AG10803 (cell line): ENCODE data around the gene LAMA3.

ENCODE experiments used
- DNase-seq: peaks from one replicate; pipeline ENCODE4 v3.0.0; 2010; ENCODE audit warnings: low read depth
- H3K4me3 ChIP-seq: 2 replicates; pipeline ENCODE4 v1.5.1; 2011; ENCODE audit warnings: mild to moderate bottlenecking, low read length, control low read depth
- TF ChIP-seq, protein P1 (sequence below): conservative IDR thresholded peaks from 2 replicates; pipeline ENCODE4 v1.5.1; 2011; ENCODE audit warnings: mild to moderate bottlenecking, low read length, control low read depth, inconsistent platforms

The LAMA3 gene

DNA sequence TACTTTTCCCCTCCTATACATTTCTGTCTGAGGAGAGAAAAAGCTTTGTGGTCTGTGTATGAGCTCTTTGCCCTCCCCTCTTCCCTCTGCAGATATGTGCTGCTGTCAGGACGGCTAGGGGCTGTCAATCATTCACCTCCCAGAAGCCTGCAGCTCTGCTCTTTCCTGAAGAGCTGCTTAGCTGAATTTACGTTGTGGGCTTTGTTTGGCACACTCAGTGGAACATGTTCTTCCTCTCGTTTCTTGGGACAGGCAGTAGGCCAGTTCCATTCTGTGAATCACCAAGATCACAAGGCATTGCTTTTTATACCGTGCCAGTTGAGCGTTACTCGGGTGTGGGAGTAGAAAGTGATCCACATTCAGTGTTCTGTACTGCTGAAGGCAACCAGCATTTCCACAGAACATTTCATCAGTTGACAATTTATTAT is 136.7 kb downstream of the LAMA3 start:
- DNase-seq: peak; percentile 92
- H3K4me3 ChIP-seq: no peak overlapping the region
- TF ChIP-seq, protein P1, sequence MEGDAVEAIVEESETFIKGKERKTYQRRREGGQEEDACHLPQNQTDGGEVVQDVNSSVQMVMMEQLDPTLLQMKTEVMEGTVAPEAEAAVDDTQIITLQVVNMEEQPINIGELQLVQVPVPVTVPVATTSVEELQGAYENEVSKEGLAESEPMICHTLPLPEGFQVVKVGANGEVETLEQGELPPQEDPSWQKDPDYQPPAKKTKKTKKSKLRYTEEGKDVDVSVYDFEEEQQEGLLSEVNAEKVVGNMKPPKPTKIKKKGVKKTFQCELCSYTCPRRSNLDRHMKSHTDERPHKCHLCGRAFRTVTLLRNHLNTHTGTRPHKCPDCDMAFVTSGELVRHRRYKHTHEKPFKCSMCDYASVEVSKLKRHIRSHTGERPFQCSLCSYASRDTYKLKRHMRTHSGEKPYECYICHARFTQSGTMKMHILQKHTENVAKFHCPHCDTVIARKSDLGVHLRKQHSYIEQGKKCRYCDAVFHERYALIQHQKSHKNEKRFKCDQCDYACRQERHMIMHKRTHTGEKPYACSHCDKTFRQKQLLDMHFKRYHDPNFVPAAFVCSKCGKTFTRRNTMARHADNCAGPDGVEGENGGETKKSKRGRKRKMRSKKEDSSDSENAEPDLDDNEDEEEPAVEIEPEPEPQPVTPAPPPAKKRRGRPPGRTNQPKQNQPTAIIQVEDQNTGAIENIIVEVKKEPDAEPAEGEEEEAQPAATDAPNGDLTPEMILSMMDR: no peak

- peak; percentile 33 for DNase-seq
- TF ChIP-seq, protein P1: no peak
- no peak overlapping the region for H3K4me3 ChIP-seq
These were observed 137.8 kb downstream of the LAMA3 start for GRCh38 chr18:23826850-23827620.

DNA sequence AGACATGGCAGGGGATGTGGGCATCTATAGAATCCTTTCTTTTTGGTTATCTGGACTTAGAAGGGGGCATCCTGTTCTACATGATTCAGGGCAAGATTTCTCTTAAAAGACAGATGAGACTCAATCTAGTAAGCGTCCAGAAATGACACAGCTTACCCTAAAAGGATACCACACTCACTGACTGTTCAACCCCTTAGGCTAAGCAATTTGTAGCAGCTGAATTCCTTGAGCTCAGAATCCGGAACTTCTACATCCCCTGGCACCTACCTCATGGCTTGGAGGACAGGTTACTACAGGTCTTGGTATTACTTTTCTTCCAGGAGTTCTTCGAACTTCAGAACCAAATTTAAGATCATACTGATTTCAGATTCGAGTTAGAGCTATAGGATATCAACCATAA is 138.4 kb downstream of the LAMA3 start:
- TF ChIP-seq, protein P1: no peak
- no peak for DNase-seq
- no peak overlapping the region for H3K4me3 ChIP-seq

DNA sequence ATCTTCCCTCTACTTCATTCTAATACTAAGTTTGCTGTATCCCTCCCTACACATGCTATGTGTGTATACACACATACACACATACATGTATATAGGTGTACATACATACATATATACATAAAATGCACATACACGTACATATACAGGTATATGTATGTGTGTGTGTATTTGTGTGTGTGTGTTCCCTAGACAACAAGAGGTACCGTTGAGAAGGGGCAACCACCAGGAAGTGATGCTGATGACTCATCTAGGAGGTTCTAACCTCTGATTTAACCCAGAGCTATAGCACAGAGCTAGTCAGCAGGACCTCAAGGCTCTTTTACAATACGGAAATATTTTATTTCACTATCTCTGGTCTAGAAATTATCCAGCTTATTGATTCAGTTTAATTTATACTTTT is 139.2 kb downstream of the LAMA3 start:
- H3K4me3 ChIP-seq: no peak overlapping the region
- TF ChIP-seq, protein P1: no peak
- DNase-seq: peak; percentile 58

DNA sequence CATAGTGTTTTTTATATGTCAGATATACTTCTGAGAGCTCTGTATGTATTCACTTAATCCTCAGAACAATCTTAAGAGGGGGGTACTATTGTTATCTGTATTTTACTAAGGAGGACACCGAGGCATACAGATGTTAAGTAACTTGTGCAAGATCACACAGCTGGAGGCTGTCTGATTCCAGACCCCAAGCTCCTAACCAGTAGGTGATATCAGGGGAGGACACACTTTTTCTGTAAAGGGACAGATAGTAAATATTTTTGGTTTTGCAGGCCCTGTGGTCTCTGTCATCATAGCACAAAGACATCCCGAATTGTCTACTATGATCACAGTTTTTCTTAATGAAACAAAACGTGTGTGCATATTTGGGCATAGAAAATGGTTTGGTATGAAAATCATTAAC is 143.7 kb downstream of the LAMA3 start:
- TF ChIP-seq, protein P1: no peak
- DNase-seq: no peak
- H3K4me3 ChIP-seq: no peak overlapping the region

DNA sequence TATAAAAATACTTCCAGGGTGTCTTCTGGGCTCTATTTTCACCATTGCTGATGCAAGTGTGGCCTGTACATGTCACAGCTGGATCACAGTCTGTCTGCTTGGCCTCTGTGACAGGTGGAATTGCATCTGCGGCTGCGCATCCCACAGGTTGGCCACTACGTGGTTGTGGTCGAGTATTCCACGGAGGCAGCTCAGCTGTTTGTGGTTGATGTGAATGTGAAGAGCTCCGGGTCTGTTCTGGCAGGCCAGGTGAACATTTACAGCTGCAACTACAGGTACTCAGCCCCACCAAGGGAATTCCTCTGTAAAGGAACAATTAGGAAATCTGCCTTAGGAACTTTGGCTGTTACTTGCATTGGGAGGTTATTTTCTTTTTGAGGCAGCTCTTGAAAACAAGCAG is 144.5 kb downstream of the LAMA3 start:
- no peak overlapping the region for H3K4me3 ChIP-seq
- TF ChIP-seq, protein P1: no peak
- DNase-seq: no peak

DNA sequence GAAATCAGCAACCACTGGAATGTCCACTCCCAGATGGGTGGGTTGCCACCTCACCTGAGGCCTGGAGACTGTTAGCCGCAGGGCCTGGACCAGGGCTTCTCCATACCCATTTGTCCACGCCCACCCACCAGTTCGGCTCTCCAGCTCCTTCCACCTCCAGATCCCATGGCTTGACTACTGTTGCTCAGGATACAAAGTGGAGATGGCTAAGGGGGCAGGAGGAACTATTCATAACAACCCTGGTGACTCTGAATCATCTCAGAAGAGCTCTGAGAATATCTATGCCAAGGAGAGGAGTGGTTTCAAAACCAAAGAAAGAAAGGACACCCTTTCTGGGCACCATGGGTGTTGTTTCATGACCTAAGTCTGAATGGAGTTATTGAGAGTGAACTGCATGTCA is 145.8 kb downstream of the LAMA3 start:
- H3K4me3 ChIP-seq: no peak overlapping the region
- DNase-seq: no peak
- TF ChIP-seq, protein P1: no peak
